ENCODE results near the gene LDB2.

- no peak for TF ChIP-seq CTCF (IDR thresholded peaks at IDR 0.05 in 4 of 5, conservative IDR thresholded peaks at IDR 0.05 in 1 of 5)
- no peak for TF ChIP-seq POLR2A (IDR thresholded peaks at IDR 0.05)
Observed at GRCh38 chr4:16695896-16696295, 202.5 kb downstream of the LDB2 start.
